ENCODE measurements around the gene GTSE1. TPM values are rescaled to one million over a fixed set of nuclear protein-coding genes. Genes with fewer than 3 reads are reported as not detected.

The GTSE1 gene
- total RNA-seq, 3 donors from 2014 or later = 0.29 to 0.48 TPM; not detected in 1

DNA sequence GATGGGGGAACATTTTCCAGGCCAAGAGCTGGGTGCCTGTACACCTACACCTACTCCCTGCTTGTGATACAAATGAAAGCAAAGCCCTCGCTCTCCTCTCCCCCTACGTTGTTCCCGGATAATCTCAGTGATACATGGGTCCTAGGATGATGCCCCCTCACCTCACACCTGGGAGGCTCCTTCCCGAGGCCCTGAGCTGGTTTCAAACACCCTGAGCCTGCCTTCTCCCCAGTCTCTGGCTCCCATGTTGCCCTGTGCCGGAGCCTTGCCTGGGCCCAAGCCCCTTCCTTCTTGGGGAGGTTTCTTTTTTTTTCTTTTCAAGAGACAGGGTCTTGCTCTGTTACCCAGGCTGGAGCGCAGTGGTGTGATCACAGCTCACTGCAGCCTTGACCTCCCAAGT is 62.1 kb downstream of the GTSE1 start:
- no peaks in the 10 kb centered on the region for H3K36me3 ChIP-seq

GRCh38 chr22:46359362-46359761 is 62.7 kb downstream of the GTSE1 start:
- DNase-seq (ENCODE audit: low spot score in 2 of 2) = no peak

More for the DNA sequence above, 62.1 kb downstream of the GTSE1 start:
- Histone ChIP-seq H3K9me3 (no peaks in the 10 kb centered on the region), H3K27ac (no peak overlapping the region), H3K4me3 (no peak overlapping the region), H3K27me3 (no peaks in the 10 kb centered on the region), H3K4me1 (no peaks in the 10 kb centered on the region)
- TF ChIP-seq CTCF (IDR thresholded peaks at IDR 0.05) (no peak), POLR2AphosphoS5 (IDR thresholded peaks at IDR 0.05) (no peak), POLR2A (IDR thresholded peaks at IDR 0.05) (no peak)
- intact Hi-C loops (cut with DNase I; ENCODE audit: low total_unique reads) = loop anchor here (10.0 kb wide), 1 partner anchor 176 kb away; the partner anchor contains the start of gene CELSR1
- DNase-seq (ENCODE audit: low spot score in 2 of 2) = no peak

DNA sequence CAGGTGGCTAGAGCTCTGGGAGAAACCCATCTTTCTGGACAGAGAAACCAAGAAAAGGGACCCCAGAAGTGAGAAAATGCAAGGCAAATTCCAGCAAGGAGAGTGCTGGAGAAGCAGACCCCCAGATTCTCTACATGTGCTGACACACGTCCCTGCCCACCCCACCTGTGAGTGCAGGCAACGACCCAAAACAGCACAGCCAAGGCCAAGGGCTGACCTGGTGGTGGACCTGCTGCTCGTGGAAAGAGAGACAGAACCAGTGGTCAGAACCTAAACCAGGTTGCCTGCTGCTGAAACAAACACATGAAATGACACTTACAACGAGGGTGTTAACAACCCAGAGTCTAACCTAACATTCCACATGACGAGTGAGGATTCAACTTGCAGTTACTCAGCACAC is 63.4 kb downstream of the GTSE1 start:
- no peak for DNase-seq (ENCODE audit: low spot score in 2 of 2)

More at GRCh38 chr22:46359362-46359761, 62.7 kb downstream of the GTSE1 start:
- H3K4me1 ChIP-seq = no peaks in the 10 kb centered on the region
- TF ChIP-seq POLR2AphosphoS5 (IDR thresholded peaks at IDR 0.05) (no peak), CTCF (IDR thresholded peaks at IDR 0.05) (no peak), POLR2A (IDR thresholded peaks at IDR 0.05) (no peak)
- no peak overlapping the region for H3K4me3 ChIP-seq
- no peaks in the 10 kb centered on the region for H3K9me3 ChIP-seq
- intact Hi-C loops (cut with DNase I; ENCODE audit: low total_unique reads) = loop anchor here (10.0 kb wide), 1 partner anchor 175 kb away; the partner anchor contains the start of gene CELSR1
- no peak overlapping the region for H3K27ac ChIP-seq
- H3K36me3 ChIP-seq = no peaks in the 10 kb centered on the region
- H3K27me3 ChIP-seq = no peaks in the 10 kb centered on the region

GRCh38 chr22:46360891-46361290 is 64.2 kb downstream of the GTSE1 start:
- Histone ChIP-seq H3K9me3 (no peaks in the 10 kb centered on the region), H3K27me3 (no peaks in the 10 kb centered on the region), H3K27ac (no peak overlapping the region), H3K4me3 (no peak overlapping the region), H3K36me3 (no peaks in the 10 kb centered on the region), H3K4me1 (no peaks in the 10 kb centered on the region)
- no peak for DNase-seq (ENCODE audit: low spot score in 2 of 2)
- intact Hi-C loops (cut with DNase I; ENCODE audit: low total_unique reads) = no loop called here
- TF ChIP-seq POLR2A (IDR thresholded peaks at IDR 0.05) (no peak), POLR2AphosphoS5 (IDR thresholded peaks at IDR 0.05) (no peak), CTCF (IDR thresholded peaks at IDR 0.05) (no peak)

More for the DNA sequence above, 63.4 kb downstream of the GTSE1 start:
- Histone ChIP-seq H3K9me3 (no peaks in the 10 kb centered on the region), H3K4me3 (no peak overlapping the region), H3K36me3 (no peaks in the 10 kb centered on the region), H3K27ac (no peak overlapping the region), H3K27me3 (no peaks in the 10 kb centered on the region), H3K4me1 (no peaks in the 10 kb centered on the region)
- intact Hi-C loops (cut with DNase I; ENCODE audit: low total_unique reads) = no loop called here
- TF ChIP-seq POLR2A (IDR thresholded peaks at IDR 0.05) = no peak
- no peak for TF ChIP-seq POLR2AphosphoS5 (IDR thresholded peaks at IDR 0.05)
- TF ChIP-seq CTCF (IDR thresholded peaks at IDR 0.05) = no peak

DNA sequence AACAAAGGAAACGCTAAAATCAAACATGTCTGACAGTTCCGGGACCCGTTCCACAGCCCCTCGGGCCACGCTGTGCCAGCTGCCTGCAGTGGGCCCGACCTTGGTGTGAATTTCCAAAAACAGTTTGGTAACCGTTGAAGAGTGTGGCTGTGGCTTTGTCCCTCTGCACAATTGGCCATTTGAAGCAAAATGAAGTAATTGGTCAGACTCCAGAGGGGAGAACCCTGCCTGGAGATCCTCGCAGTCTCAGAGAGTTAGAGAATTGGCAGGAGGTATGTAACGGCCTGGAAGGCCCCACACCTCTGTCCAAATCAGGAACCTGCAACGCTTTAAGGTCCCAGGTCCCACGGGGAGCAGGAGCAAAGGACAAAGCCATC is 65.1 kb downstream of the GTSE1 start:
- Histone ChIP-seq H3K27ac (no peak overlapping the region), H3K27me3 (no peaks in the 10 kb centered on the region), H3K36me3 (no peaks in the 10 kb centered on the region), H3K4me1 (no peaks in the 10 kb centered on the region), H3K9me3 (no peaks in the 10 kb centered on the region), H3K4me3 (no peak overlapping the region)
- intact Hi-C loops (cut with DNase I; ENCODE audit: low total_unique reads) = no loop called here
- DNase-seq (ENCODE audit: low spot score in 2 of 2) = no peak
- TF ChIP-seq POLR2AphosphoS5 (IDR thresholded peaks at IDR 0.05) = no peak
